Hematopoietic multipotent progenitor cell (in vitro differentiated cells): Measurements from ENCODE around the gene TWNK. TPM values are rescaled to one million over a fixed set of nuclear protein-coding genes. Genes with fewer than 3 reads are reported as not detected.

Experiments used
- DNase-seq, 3 donors: peaks; one replicate each; pipeline ENCODE4 v3.0.0-alpha.2; 2011 to 2015; ENCODE audit warnings: low read depth in 2 of 3, low spot score in 2 of 3
- total RNA-seq: library from RNA; depleted of rRNA; stranded (reverse); fragments of >200 nt; gene quantifications from one replicate; pipeline ENCODE4 v1.2.3, GENCODE V29; 2012

TWNK gene
- total RNA-seq, 1 donor, result 13.2 TPM

GRCh38 chr10:100993986-100994708 is 6.8 kb downstream of the TWNK start:
- peak in 1 of 3 donors; percentile 16 for DNase-seq

- no peak for DNase-seq
These were observed 7.8 kb downstream of the TWNK start for GRCh38 chr10:100995181-100995580.

GRCh38 chr10:100996678-100997359 is 9.5 kb downstream of the TWNK start:
- DNase-seq, result no peak

GRCh38 chr10:100997360-100998182 is 10.2 kb downstream of the TWNK start:
- peak; percentile 46 to 63 (median 61) for DNase-seq

- peak; percentile 52 to 83 (median 80) for DNase-seq
These were observed 11.0 kb downstream of the TWNK start for GRCh38 chr10:100998183-100998990.

- peak; percentile 70 to 80 (median 72) for DNase-seq
These were observed 11.8 kb downstream of the TWNK start for GRCh38 chr10:100998991-100999741.

- DNase-seq, result no peak
These were observed 12.4 kb downstream of the TWNK start, which contains the start of gene LZTS2 for GRCh38 chr10:100999742-101000126. LZTS2 (plus strand) TSS chr10:100999808; CDS start chr10:101002539, 2,731 bp downstream.

GRCh38 chr10:101000127-101000914 is 13.0 kb downstream of the TWNK start:
- peak in 1 of 3 donors; percentile 25 for DNase-seq

GRCh38 chr10:101000915-101001658 is 13.7 kb downstream of the TWNK start:
- DNase-seq, result peak in 1 of 3 donors; percentile 31

- DNase-seq, result no peak
These were observed 14.3 kb downstream of the TWNK start for GRCh38 chr10:101001659-101002035.

- DNase-seq, result no peak
These were observed 15.1 kb downstream of the TWNK start for GRCh38 chr10:101002456-101002855.

GRCh38 chr10:101003639-101004206 is 16.4 kb downstream of the TWNK start:
- DNase-seq, result no peak

- DNase-seq, result no peak
These were observed 18.0 kb downstream of the TWNK start for GRCh38 chr10:101005361-101005760.

- DNase-seq, result no peak
These were observed 18.7 kb downstream of the TWNK start for GRCh38 chr10:101005869-101006567.

GRCh38 chr10:101006593-101007098 is 19.3 kb downstream of the TWNK start:
- no peak for DNase-seq

GRCh38 chr10:101007099-101007711 is 19.9 kb downstream of the TWNK start:
- DNase-seq, result no peak
